ENCODE measurements around the gene MBP.

The MBP gene

DNA sequence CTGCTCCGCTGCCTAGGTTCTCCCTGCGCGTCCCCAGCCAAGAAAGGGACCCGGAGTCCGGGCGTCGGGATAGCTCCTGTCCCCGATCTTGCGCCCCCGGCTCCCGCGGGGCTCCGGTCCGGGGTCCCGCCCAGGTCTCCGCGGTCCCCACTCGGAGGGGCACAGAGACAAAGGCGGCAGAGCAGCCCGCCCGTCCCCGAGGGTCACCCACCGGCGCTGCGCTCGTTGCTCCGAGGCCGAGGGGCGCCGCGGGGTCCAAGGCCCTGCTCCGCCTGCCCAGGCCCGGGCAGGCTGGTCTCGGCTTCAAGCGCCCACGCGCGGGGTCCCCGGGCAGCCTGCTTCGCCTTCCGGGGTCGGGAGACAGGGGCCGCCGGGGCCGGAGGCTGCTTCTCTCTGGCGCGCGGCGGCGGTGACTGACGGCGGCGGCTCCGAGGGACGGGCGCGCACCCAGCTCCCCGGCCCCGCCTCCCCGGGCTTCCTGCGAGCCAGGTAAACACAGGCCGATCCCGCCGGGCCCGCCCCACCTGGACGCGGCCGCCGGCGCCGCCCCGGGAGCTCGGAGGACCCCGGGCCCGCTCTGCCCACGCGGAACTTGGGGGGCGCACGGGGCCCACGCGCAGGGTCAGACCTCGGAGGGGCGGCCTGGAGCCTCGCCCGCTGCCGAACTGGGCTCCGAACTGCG, at the start of gene MBP:
Gene MBP (minus strand): TSS at position 415 of the 682 bp plus-strand sequence. CDS start 27,522 bp downstream, outside the sequence.
- DNase-seq: peak; percentile 17 to 66

DNA sequence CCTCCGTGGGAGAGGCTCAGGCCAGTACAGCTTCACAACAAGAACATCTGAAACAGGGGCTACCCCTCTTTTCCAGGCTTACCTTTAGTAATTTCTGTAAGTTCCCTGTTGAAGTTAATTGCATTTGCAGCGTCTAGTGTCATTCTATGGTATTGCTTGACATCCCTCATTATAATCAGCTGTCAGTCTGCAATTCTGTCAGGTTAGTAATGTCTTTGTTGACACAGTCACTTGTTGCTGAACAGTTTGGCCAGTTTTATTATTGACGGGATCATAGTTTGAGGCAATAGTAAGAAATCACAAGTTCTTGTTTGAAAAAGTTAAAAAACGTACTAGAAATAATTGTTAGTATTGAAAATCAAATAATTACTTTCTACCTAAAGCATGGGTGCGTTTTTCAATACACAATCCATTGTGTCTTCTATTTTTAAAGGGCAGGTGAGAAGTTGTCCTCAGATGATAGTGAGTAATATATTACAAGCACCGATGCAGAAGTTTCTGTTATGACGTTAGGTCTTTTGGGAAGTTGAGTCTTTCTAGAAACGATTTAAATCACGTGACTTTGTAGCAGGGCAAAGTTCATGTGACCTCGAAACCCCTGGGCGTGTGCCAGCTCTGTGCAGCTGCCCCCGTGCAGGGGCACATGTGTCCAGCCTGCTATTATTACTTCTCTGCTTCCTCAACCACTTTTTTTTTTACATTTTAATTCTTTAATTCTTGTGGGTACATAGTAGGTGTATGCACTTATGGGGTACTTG, 49.5 kb upstream of the MBP start:
- no peak for DNase-seq

DNA sequence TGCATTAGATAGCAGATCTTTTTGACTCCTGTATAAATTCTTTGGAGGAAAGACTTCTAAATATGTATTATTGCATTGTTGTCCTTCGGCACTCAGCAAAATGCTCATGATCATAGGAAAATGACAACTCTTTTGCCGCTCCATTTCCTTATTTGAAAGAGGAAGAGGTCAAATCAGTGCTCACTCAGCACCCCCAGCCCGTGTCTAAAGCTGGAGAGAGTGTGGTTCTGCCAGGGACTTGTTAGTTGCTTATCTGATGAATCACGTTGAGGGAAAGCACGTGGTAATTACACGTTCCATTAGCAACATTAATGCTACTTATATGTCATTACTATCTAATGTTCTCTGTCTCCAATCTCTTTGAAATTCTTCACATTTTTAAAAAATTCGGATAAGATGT, 46.0 kb upstream of the MBP start:
- DNase-seq: no peak

DNA sequence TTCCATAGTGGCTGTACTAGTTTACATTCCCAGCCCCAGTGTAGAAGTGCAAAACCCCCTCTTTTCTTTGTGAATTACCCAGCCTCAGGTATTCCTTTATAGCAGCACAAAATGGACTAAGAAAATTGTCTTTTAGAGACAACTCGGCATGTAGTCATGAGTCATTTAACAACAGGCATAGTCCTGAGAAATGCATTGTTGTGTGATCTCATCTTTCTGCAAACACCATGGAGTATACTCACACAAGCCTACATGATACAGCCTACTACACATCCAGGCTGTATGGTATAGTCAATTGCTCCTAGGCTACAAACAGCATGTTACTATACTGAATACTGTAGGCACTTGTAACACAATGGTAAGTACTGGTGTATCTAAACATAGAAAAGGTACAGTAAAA, 44.4 kb upstream of the MBP start:
- DNase-seq: no peak

DNA sequence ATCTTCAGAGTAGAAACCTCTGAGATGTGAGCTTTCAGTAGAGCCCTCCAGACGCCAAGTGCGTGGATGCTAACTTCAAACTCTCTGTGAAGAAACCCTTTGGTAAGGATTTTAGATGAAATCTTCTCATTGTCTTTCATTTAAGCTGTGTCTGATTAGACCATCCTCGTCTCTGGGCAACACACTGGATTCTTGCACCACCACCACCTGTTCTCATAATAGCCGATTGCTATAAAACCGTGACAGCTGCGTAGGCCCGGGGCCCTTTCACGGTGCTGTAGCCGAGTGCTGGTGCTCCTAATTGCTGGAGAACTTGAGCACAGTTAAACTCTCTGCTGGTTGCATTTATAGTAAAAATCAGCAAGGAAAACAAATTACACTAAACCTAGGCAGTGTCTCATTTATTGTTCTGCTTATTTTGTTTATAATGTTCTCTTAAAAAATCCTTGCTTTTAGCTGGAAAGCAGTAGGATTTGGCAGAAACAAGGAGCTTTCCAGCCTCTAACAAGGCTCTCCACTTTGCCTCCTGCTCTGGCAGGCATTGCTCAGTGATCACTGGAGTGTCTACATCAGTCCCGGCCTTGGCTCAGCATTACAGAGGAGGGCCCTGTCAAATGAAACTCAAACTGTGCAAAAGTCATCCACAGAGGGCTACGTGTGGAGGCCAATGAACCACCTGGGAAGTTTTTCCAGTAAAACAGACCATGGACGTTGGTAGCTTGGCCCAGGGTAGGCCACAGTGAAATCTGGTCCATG, 40.9 kb upstream of the MBP start:
- DNase-seq: no peak

DNA sequence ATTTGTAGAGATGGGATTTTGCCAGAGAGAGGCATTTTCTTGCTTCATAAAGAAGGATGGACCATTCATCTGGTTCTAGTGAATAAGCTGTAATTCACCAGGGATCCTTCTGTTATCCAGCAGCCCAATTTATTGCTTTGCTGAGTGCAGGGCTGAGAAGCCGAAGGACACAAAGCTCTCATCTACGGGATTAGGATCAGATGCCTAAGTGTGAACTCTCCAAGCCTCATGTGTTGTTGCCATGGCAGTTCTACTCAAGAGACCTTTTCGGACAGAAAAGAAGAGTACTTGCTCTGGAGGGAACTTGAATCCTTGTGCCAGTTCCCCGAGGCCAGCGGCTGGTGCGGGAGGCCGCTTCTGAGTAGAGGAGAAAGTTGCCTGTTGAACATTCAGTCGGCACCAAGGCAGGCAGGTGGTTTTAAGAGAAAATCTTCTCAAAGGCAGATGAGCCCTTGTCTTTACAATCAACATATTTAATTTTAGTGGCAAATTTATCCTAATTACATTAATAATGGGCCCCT, 38.4 kb upstream of the MBP start:
- DNase-seq: peak in 1 of 2 experiments; percentile 4

DNA sequence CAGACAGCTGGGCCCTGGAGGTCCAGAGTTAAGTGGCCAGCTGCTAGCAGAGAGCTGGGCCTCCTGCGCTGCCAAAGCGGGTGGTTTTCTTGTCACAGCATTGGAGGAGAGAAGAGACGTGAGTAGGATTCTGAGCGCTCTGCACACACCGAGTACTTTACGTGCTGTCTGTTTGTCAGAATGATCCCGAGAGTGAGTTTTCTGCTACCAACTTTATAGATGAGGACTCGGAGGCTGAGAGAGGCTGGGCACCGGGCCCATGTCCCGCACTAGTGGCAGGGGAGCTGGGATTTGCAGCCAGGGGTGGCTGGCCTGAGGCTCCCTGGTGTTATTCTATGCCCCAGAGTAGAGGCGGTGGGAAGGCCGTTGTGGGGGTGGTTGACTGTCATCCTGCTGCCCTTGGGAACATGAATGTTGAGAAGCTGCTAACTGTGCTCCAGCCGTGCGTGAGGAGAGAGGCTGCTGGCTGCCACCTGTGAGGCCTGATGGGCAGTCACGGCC, 36.3 kb upstream of the MBP start:
- DNase-seq: no peak

DNA sequence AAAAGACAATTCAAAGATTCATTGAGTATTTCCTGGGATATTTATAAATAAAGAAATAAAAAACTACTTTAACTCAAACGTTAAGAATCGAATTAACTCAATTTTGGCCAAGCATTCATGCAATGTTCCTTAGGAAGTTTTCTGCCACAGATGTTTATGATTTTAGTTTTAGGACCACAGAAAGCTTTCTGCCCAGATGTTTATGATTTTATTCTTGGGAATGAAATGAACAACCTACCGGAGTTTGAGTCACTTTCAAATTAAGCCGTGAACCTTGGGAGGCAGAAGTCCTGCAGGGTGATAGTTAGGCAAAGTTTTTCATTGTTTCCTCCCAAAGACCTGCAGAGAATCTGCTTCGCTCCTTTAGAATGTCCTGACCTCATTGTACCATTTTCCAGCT, 34.7 kb upstream of the MBP start:
- DNase-seq: no peak

DNA sequence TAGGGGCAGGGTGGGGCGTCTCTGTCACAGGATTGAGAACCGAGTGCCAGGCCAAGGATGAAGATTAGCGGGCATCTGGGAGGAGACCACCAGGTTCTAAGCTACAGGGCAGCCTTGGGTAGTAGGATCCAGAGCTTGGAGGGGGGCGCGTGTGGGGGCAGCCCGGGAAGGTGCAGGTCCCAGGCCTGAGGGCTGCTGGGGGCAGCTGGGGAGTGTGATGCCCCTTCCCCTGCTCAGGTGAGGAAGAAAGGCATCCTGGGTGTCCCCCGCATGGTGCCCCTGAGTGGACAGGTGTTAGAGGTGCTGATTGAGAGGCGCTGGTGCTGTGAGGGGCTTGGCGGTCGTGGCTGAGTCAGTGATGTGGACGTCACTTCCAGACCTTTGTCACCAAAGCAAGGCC, 33.9 kb upstream of the MBP start:
- DNase-seq: no peak

DNA sequence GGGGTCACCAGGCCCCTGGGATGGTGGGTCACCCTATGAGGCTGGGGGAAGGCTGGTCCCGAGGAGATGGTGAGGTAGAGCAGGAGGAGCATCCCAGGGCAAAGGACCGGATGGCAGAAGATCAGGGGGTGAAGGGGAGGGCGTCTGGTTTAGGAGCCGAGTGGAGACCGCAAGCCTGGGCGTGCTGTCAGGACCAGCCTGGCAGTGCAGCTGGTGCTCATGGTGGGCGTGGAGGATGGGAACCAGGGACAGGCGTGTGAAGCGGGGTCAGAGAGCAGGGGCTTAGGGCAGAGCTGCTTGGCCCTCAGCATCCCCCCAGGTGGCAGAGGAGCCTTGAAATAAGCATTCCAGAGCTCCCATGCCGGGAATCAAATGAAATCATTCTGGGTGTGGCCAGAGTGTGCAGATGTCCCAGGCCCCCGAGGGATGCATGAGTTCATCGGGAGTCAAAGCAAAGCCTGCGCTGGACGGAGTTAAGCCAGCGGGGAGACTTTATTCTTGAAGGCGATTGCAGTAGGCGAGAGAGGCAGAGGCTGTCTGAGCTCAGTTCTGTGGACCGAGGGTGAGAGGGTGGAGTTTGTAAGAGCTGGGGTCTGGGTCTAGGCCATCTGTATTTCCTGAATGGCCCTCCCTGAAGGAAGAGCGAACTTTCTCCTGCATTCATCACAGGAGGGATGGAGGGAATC, 33.1 kb upstream of the MBP start:
- no peak for DNase-seq

DNA sequence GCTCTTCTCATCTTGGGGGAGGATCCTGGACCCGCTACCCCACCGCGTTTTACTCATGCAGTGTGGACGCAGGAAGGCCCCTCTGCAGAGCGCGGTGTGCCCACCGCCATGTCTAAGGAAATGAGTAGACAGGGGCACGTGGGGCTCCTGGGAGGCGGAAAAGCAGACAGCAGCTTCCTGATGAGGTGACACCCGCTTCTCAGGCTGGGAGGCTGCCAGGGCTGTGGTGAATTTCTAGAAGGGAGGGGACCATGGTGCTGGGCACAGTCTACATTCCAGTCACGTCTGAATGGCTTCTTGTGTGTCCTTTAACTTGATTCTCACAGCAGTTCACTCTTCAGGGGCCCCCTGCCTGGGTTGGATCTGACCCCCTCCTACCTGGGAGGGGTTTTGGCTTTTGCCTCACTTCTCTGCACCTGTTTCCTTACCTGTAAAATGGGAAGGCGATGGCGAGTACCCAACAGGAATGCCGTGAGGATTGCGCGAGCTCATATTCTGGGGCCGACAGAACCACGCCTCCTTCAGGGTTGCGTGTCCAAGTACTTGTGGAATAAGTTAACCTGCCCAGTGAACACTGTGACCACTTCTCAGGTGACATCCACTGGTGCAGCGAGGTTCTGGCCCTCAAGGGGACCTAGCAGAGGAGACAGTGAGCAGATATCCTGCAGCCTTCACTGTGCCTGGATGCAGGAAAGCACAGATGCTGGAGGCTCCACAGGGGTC, 32.3 kb upstream of the MBP start:
- no peak for DNase-seq

DNA sequence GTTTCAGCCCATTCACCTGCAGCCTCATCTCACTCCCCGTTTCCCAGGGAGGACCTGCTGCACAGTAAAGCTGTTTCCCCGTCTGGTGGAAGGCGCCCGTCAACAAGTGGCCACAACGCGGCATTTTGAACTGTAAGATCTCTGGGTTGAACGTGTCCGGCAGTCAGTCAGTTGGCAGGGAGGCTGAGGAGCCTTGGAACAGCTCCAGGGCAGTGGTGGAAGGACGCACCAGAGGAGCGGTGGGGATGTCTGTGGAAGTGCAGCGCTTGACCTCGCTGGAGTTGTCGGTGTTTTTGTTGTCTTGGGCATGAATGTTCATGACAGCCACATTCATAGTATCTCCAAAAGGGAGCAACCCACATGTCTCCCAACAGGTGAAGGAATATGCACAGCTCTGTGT, 31.4 kb upstream of the MBP start:
- DNase-seq: no peak

DNA sequence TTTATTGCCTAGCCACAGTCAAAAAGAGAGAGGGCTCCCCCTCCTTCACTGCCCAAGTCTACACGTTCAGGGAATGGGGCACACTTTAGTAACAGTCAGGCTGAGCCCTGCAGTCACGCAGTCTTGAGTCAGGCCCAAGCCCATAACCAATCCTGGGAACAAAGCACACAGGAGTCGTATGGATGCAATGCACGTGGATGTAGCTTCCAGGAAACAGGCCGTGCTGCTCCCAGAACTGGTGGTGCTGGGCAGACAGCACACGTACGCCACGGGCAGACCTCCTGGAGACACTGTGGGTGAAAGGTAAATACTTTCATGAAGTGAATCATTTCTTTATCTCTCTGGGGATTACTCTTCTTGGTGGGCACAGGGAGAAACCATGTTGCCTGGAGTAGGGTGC, 30.0 kb upstream of the MBP start:
- no peak for DNase-seq

DNA sequence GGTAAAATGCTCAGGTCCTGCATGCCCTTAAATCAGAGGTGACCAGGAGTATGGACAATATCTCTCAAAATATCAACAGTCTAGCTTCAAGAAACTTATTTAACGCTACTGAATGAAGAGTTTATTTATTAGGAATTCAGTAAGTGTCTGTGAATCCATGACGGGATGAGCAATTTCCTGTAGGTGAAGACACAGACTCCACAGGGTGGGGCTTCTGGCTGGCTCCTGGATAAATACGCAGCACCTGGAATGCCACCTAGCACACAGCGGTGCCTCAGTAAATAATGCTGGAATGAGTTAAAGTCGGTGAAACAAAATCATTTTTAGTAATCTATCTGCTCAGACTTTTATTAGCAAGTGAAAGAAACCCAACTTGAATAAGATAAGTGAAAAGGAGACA, 29.4 kb upstream of the MBP start:
- DNase-seq: no peak

DNA sequence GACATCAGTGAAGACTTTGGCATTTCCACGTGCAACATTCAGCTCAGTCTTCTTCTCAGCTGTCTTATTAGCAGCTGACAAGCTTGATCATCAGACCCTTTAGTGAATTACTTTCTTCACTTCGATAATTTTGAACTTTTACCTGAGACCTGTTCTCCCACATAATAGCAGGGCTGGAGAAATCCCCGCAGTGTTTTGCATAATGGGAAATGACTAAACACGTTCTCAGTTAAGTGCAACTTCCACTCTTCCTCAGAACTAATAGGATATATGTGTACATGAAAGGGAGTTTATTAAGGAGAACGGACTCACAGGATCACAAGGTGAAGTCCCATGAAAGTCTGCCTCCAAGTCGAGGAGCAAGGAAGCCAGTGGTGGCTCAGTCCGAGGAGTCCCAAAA, 28.8 kb upstream of the MBP start:
- DNase-seq: no peak

DNA sequence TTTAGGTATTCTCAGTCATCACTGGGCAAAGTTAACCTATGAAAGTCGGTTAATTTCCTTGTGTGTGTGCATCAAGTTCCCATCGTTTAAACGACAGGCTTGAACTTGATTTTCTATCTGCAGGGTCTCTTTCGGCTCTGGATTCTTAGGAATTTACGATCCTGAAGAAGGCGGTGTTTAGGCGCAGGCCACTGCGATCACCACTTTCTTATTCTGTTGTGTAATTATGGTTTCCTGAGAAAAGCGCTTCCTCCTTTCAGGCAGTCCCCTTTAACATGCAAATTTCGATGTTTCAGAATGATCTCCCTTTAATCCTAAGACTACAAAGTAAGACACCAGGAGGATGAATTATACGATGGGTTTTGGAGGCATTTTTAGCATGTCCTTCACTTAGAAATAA, 27.9 kb upstream of the MBP start:
- no peak for DNase-seq

DNA sequence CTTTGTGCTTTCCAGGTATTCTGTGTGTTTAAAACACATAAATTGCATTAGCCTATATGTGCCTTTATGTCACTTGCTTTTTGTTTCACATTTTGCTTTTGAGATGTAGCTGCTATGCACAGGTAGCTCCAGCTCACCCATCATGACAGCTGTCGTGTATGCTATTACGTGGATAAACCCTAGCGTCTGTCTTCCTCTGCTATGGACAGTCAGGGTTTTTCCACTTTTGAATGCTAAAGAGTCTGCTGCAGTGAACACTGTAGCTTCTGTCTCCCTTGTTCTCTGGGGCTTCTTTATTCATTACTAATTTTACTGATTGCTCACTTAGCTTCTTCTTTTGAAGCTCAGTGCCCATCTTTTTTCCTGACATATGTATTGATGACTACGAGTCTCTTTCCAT, 24.7 kb upstream of the MBP start:
- DNase-seq: no peak

DNA sequence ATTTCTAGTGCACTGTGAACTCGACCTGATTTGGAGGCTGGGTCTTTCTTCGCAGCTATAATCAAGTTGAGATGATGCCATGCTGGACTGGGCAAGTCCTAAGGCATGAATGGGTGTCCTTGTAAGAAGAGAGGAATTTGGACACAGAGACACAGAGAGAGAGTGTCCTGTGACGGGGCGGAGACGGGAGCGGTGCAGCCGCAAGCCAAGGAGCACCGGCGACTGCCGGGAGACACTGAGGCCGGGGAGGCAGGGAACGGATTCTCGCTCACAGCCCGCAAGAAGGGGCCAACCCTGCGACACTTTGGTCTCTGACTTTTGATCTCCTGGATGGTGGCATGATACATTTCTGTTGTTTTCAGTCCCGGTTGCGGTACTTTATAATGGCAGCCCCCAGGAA, 22.4 kb upstream of the MBP start:
- DNase-seq: no peak

DNA sequence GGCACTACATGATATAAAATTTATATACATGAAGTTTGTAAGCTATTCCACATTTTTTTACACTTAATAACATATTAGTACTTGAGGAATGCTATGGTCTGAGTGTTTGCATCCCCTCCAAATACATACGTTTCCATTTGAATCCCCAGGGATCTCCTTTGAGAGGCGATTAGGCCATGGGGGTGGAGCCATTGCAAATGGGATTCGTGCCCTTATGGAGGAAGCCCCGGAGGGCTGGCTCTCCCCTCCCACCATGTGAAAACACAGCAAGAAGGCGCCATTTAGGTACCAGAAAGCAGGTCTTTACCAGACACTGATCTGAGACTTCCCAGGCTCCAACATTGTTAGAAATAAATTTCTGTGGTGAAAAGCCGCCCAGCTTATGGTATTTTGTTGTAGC, 20.8 kb upstream of the MBP start:
- DNase-seq: no peak

DNA sequence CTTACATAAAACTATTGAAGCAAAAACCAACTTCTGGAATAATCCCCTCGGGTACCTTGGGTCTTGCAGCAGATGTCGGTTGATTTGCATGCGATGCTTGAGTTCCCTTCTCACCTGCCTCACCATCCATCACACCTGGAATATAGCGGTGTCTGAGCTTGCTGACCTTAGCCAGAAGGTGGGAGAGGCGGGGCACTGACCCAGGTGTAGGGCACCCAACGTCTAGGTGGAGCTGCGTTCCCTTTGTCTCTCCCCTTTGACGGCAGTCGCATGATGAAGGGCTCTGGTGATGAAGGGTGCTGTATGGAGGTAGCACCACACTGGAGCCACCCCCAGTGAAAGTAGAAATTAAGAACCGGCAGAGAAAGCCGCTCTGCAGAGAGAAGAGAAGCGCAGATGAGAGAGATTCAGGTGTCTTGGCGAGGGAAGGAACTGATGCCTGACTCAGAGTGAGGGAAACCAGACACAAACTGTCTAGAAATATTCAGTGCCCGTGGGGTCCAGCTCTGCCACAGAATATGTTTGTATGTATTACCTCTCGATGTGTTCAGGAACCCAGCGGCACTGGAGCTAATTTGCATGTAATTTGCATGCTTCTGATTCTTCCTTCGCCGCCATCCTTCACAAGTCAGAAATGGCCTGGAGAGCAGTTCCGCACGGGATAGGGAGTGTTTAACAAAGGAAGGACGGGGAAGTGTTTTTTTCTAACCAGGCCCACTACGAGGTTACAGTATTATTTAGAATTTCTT, 19.4 kb upstream of the MBP start:
- no peak for DNase-seq

DNA sequence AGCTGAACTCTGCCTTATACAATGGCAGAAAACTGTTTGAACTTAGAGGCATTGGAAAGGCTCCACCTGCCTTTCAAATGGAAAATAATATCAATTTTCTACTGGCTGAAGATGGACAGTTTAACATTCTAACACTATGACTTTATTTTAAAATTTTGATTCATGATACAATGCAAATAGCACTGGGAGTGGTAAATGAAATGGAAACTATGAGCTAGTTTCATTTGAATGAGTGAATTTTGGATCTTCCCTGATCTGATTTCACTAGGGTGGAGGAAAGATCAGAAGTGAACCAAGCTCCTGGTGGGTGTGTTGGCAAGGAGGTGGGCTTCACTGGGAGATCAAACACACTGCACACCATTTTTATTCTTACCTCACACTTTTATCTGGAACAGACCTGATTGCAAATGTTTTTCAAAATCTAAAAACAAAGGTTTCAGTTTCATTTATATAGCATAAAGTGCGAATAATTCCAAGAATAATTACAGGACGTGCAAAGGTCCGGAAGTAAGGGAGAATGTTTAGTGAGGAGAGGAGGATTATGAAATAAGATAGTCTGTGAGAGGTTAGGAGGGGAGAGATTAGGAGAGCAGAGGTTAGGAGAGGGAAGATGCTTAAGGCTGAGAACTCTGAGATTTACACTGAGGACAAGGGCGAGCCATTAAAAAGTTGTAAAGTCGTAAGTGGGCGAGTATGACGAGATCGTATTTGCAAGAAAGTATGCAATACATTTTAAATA, 18.6 kb upstream of the MBP start:
- DNase-seq: no peak
